ENCODE measurements around the gene TRAK2. TPM values are rescaled to one million over a fixed set of nuclear protein-coding genes. Genes with fewer than 3 reads are reported as not detected.
A peak's percentile ranks its signal among the peaks of the same experiment; 100 is the strongest.

TRAK2 gene
- total RNA-seq, 1 experiment from 2014 or later: 15.2 TPM

GRCh38 chr2:201344663-201345366, 106.4 kb downstream of the TRAK2 start:
- Histone ChIP-seq H2AFZ (ENCODE audit: low read depth, low read length, poor library complexity, severe bottlenecking) (no peak overlapping the region), H3K4me3 (replicated peaks in 1 of 2; ENCODE audit: low read depth in 1 of 2, low read length in 2 of 2) (no peak overlapping the region), H3K4me2 (ENCODE audit: low read length) (no peak overlapping the region), H3K4me1 (ENCODE audit: control insufficient read depth in 1 of 2, insufficient read depth in 2 of 2, low read length in 2 of 2) (no peaks in the 10 kb centered on the region; a peak in 2 of 4 replicates), H3K27ac (ENCODE audit: low read depth, low read length) (no peak overlapping the region), H3K9me3 (ENCODE audit: control insufficient read depth in 1 of 2, insufficient read depth in 1 of 2, low read depth in 1 of 2, low read length in 2 of 2) (no peaks in the 10 kb centered on the region), H3K9ac (ENCODE audit: low read length) (no peak overlapping the region), H3K27me3 (ENCODE audit: insufficient read depth, low read length) (no peaks in the 10 kb centered on the region), H3K36me3 (ENCODE audit: control insufficient read depth in 1 of 2, insufficient read depth in 2 of 2, low read length in 2 of 2) (no peaks in the 10 kb centered on the region), H3K79me2 (ENCODE audit: insufficient read depth, low read length) (no peaks in the 10 kb centered on the region), H4K20me1 (ENCODE audit: insufficient read depth) (no peaks in the 10 kb centered on the region), H3K9me2 (ENCODE audit: insufficient read depth) (no peaks in the 10 kb centered on the region)
- BruUV-seq (replicated peaks): no TSS peak
- intact Hi-C loops (cut with micrococcal nuclease): no loop called here
- ChIA-PET RAD21 (ENCODE audit: low non-redundant PET in 1 of 2, low total read pairs in 2 of 2, uncharacterized antibody in 2 of 2, unreplicated experiment in 2 of 2) (no interaction called here), POLR2A (no interaction called here), CTCF (no interaction called here)
- peak; percentile 45 to 80 (median 47); a peak in 5 of 6 replicates for TF ChIP-seq CTCF (IDR thresholded peaks at IDR 0.05 in 2 of 3, conservative IDR thresholded peaks at IDR 0.05 in 1 of 3; ENCODE audit: borderline replicate concordance in 1 of 3, insufficient read depth in 1 of 3, low read depth in 2 of 3, low read length in 2 of 3)
- TF ChIP-seq RAD21 (IDR thresholded peaks at IDR 0.05; ENCODE audit: low read depth): peak; percentile 63
- no peak for TF ChIP-seq SP1 (IDR thresholded peaks at IDR 0.05; ENCODE audit: low read depth)
- peak; percentile 92 for ATAC-seq
- DNase-seq (ENCODE audit: low read depth, low spot score): no peak

GRCh38 chr2:201343559-201343958, 107.7 kb downstream of the TRAK2 start:
- Histone ChIP-seq H3K9me3 (ENCODE audit: control insufficient read depth in 1 of 2, insufficient read depth in 1 of 2, low read depth in 1 of 2, low read length in 2 of 2) (no peaks in the 10 kb centered on the region), H3K27ac (ENCODE audit: low read depth, low read length) (no peak overlapping the region), H3K9me2 (ENCODE audit: insufficient read depth) (no peaks in the 10 kb centered on the region), H3K9ac (ENCODE audit: low read length) (no peak overlapping the region), H3K4me2 (ENCODE audit: low read length) (no peak overlapping the region), H3K4me1 (ENCODE audit: control insufficient read depth in 1 of 2, insufficient read depth in 2 of 2, low read length in 2 of 2) (no peaks in the 10 kb centered on the region; a peak in 2 of 4 replicates), H4K20me1 (ENCODE audit: insufficient read depth) (no peaks in the 10 kb centered on the region), H3K79me2 (ENCODE audit: insufficient read depth, low read length) (no peaks in the 10 kb centered on the region), H2AFZ (ENCODE audit: low read depth, low read length, poor library complexity, severe bottlenecking) (no peak overlapping the region), H3K4me3 (replicated peaks in 1 of 2; ENCODE audit: low read depth in 1 of 2, low read length in 2 of 2) (no peak overlapping the region), H3K27me3 (ENCODE audit: insufficient read depth, low read length) (no peaks in the 10 kb centered on the region), H3K36me3 (ENCODE audit: control insufficient read depth in 1 of 2, insufficient read depth in 2 of 2, low read length in 2 of 2) (no peaks in the 10 kb centered on the region)
- ATAC-seq (no peak), DNase-seq (ENCODE audit: low read depth, low spot score) (no peak)
- BruUV-seq (replicated peaks): no TSS peak
- POLR2A ChIA-PET: no interaction called here
- RAD21 ChIA-PET (ENCODE audit: low non-redundant PET in 1 of 2, low total read pairs in 2 of 2, uncharacterized antibody in 2 of 2, unreplicated experiment in 2 of 2): no interaction called here
- intact Hi-C loops (cut with micrococcal nuclease): no loop called here
- no peak for TF ChIP-seq SRF (IDR thresholded peaks at IDR 0.05; ENCODE audit: low read depth)
- CTCF ChIA-PET: no interaction called here
